DOHH2 (cell line): ENCODE data around the gene MAN1C1.

Experiments
- H3F3A ChIP-seq: fragments of 200-600 bp; sonication (generic), shearing (Covaris generic); 2 replicates; pipeline ENCODE4 v1.6.0; 2016; ENCODE audit warnings: antibody characterized with exemption, mild to moderate bottlenecking; ENCODE audit not compliant: control insufficient read depth, insufficient read depth
- H3K27ac ChIP-seq: fragments of 200-600 bp; sonication (generic); 2 replicates; pipeline ENCODE4 v1.5.1; 2014; ENCODE audit warnings: low read depth, mild to moderate bottlenecking, low read length, moderate library complexity
- H3K27me3 ChIP-seq: fragments of 200-600 bp; sonication (generic); 2 replicates; pipeline ENCODE4 v1.6.1; 2014; ENCODE audit warnings: mild to moderate bottlenecking, low read length, mixed read lengths; ENCODE audit not compliant: control insufficient read depth
- H3K36me3 ChIP-seq: fragments of 200-600 bp; sonication (generic); 2 replicates; pipeline ENCODE4 v1.6.1; 2014; ENCODE audit warnings: mild to moderate bottlenecking, low read length, moderate library complexity, mixed read lengths; ENCODE audit not compliant: control insufficient read depth
- H3K4me1 ChIP-seq: fragments of 200-600 bp; sonication (generic); 2 replicates; pipeline ENCODE4 v1.6.1; 2014; ENCODE audit warnings: mild to moderate bottlenecking, low read length, mixed read lengths; ENCODE audit not compliant: control insufficient read depth
- H3K4me2 ChIP-seq: fragments of 200-600 bp; sonication (generic); 2 replicates; pipeline ENCODE4 v1.6.0; 2014; ENCODE audit warnings: mild to moderate bottlenecking, low read length, moderate library complexity
- H3K4me3 ChIP-seq: fragments of 200-600 bp; sonication (generic); 2 replicates; pipeline ENCODE4 v1.5.1; 2014; ENCODE audit warnings: mild to moderate bottlenecking, low read length, mixed read lengths
- H3K79me2 ChIP-seq: fragments of 200-600 bp; sonication (generic); 2 replicates; pipeline ENCODE4 v1.6.1; 2014; ENCODE audit warnings: mild to moderate bottlenecking, low read length, mixed read lengths; ENCODE audit not compliant: control insufficient read depth
- H3K9me2 ChIP-seq: fragments of 200-600 bp; sonication (generic); replicated peaks from 2 replicates; pipeline ENCODE4 v1.6.1; 2014; ENCODE audit warnings: mild to moderate bottlenecking, low read length, mixed read lengths; ENCODE audit not compliant: control insufficient read depth
- H3K9me3 ChIP-seq: fragments of 200-600 bp; sonication (generic); 2 replicates; pipeline ENCODE4 v1.6.1; 2014; ENCODE audit warnings: antibody characterized with exemption, low read length, mixed read lengths; ENCODE audit not compliant: control insufficient read depth, insufficient read depth
- H4K20me1 ChIP-seq: fragments of 200-600 bp; sonication (generic); 2 replicates; pipeline ENCODE4 v1.6.0; 2014; ENCODE audit warnings: low read depth, mild to moderate bottlenecking, antibody characterized with exemption, low read length, moderate library complexity; ENCODE audit not compliant: control insufficient read depth, insufficient read depth
- CTCF ChIP-seq: fragments of 200-600 bp; sonication (generic); IDR thresholded peaks from one replicate; pipeline ENCODE4 v1.5.1; 2014; ENCODE audit warnings: antibody characterized with exemption, mild to moderate bottlenecking, low read depth, low read length; ENCODE audit not compliant: poor library complexity, severe bottlenecking
- EZH2phosphoT487 ChIP-seq: fragments of 200-600 bp; sonication (generic); IDR thresholded peaks from 2 replicates; pipeline ENCODE4 v1.6.1; 2017; ENCODE audit warnings: borderline replicate concordance, mild to moderate bottlenecking, antibody characterized with exemption, low read length, moderate library complexity, mixed read lengths

Gene MAN1C1

GRCh38 chr1:25613091-25613490 is 3.5 kb upstream of the MAN1C1 start:
- Histone ChIP-seq H4K20me1 (0 out of 2 replicates have a peak, but pooled peaks cover 2% of the 10 kb centered on the region), H3K36me3 (no peaks in the 10 kb centered on the region), H3K9me3 (no peaks in the 10 kb centered on the region), H3K79me2 (no peaks in the 10 kb centered on the region), H3K4me1 (peaks cover 22% of the 10 kb centered on the region), H3K27me3 (peaks cover 75% of the 10 kb centered on the region), H3K4me3 (no peak overlapping the region), H3K9me2 (no peaks in the 10 kb centered on the region), H3F3A (peaks cover 12% of the 10 kb centered on the region; the same call in 1 of the 2 replicates), H3K27ac (no peak overlapping the region), H3K4me2 (no peak overlapping the region)
- TF ChIP-seq CTCF (no peak), EZH2phosphoT487 (no peak)

- H3K9me2 ChIP-seq: no peaks in the 10 kb centered on the region
- no peaks in the 10 kb centered on the region for H3K9me3 ChIP-seq
- peaks cover 14% of the 10 kb centered on the region for H3K4me1 ChIP-seq
- TF ChIP-seq EZH2phosphoT487: no peak
- H3K4me2 ChIP-seq: no peak overlapping the region
- H4K20me1 ChIP-seq: 0 out of 2 replicates have a peak, but pooled peaks cover 2% of the 10 kb centered on the region
- H3K27ac ChIP-seq: no peak overlapping the region
- H3K27me3 ChIP-seq: peaks cover 87% of the 10 kb centered on the region
- peaks cover 15% of the 10 kb centered on the region; the same call in 1 of the 2 replicates for H3F3A ChIP-seq
- no peaks in the 10 kb centered on the region for H3K79me2 ChIP-seq
- no peak overlapping the region for H3K4me3 ChIP-seq
- no peaks in the 10 kb centered on the region for H3K36me3 ChIP-seq
Observed at GRCh38 chr1:25614501-25615171, 2.0 kb upstream of the MAN1C1 start.

GRCh38 chr1:25615172-25615541 is 1.4 kb upstream of the MAN1C1 start:
- H3F3A ChIP-seq: peaks cover 15% of the 10 kb centered on the region; the same call in 1 of the 2 replicates
- H3K4me1 ChIP-seq: peaks cover 14% of the 10 kb centered on the region
- no peaks in the 10 kb centered on the region for H3K36me3 ChIP-seq
- no peak overlapping the region for H3K4me2 ChIP-seq
- H3K4me3 ChIP-seq: no peak overlapping the region
- no peaks in the 10 kb centered on the region for H3K9me2 ChIP-seq
- H4K20me1 ChIP-seq: 0 out of 2 replicates have a peak, but pooled peaks cover 2% of the 10 kb centered on the region
- H3K27ac ChIP-seq: no peak overlapping the region
- no peaks in the 10 kb centered on the region for H3K9me3 ChIP-seq
- TF ChIP-seq CTCF: no peak
- no peak for TF ChIP-seq EZH2phosphoT487
- H3K27me3 ChIP-seq: peaks cover 89% of the 10 kb centered on the region
- no peaks in the 10 kb centered on the region for H3K79me2 ChIP-seq

- Histone ChIP-seq H3K4me3 (peak overlapping the region; percentile 81), H3K79me2 (no peaks in the 10 kb centered on the region), H3K9me2 (no peaks in the 10 kb centered on the region), H3F3A (peaks cover 15% of the 10 kb centered on the region; the same call in 1 of the 2 replicates), H4K20me1 (0 out of 2 replicates have a peak, but pooled peaks cover 2% of the 10 kb centered on the region), H3K27me3 (peaks cover 89% of the 10 kb centered on the region), H3K36me3 (no peaks in the 10 kb centered on the region), H3K4me1 (peaks cover 14% of the 10 kb centered on the region), H3K27ac (no peak overlapping the region), H3K4me2 (peak overlapping the region; percentile 97), H3K9me3 (no peaks in the 10 kb centered on the region)
- TF ChIP-seq EZH2phosphoT487 (no peak), CTCF (no peak)
Observed at GRCh38 chr1:25615563-25616094, 962 bp upstream of the MAN1C1 start.
